GM10266 (cell line): ENCODE results near the gene ZBTB16.

Source experiments
- DNase-seq: peaks from one replicate; pipeline ENCODE4 v3.0.0; 2012; ENCODE audit errors: extremely low spot score
- CTCF ChIP-seq: IDR thresholded peaks from 2 replicates; pipeline ENCODE4 v1.5.1; 2012; ENCODE audit warnings: mild to moderate bottlenecking, low read depth; ENCODE audit not compliant: control insufficient read depth, insufficient read depth; ENCODE audit errors: missing control alignments

The ZBTB16 gene

DNA sequence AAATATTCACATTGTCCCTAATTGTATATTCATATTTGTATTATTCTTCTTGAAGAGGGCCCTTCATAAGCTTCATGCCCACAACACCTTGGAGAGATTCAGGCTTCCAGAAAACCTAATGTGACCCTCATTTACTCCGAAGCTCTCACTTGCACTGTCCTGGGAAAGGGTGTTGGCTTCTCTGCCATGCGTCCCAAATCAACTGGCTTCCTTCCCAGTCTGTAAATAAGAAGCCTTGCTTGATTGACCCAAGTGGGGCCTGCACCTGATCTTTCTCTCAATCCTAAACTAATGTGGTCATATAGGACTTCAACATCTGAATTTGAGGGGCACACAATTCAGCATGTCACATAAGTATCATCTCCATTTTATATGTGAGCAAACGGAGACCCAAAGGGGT is 40.5 kb upstream of the ZBTB16 start:
- no peak for TF ChIP-seq CTCF
- DNase-seq: no peak

DNA sequence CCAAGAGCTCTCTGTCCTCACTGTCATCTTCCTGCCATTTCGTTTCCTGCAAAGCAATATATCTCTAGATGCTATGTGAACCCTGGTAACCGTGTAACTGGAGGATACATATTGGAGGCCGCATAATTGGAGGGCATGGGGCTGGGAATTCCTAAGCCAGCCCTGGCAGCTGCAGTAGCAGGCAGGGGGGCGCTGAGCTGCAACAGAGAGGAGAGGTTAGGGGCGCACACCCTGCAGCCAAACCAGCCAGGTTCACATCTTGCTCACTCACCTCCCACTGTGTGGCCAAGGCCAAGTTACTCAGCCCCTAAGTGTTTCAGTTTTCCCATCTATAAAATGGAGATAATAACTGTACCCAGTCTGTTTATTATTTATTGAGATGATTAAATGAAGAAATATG is 39.9 kb upstream of the ZBTB16 start:
- no peak for DNase-seq
- no peak for TF ChIP-seq CTCF

- no peak for TF ChIP-seq CTCF
- DNase-seq: no peak
Measured at GRCh38 chr11:114025329-114025907, 34.1 kb upstream of the ZBTB16 start.

GRCh38 chr11:114026355-114026754 is 33.2 kb upstream of the ZBTB16 start:
- no peak for TF ChIP-seq CTCF
- DNase-seq: no peak

GRCh38 chr11:114027391-114027790 is 32.1 kb upstream of the ZBTB16 start:
- no peak for DNase-seq
- no peak for TF ChIP-seq CTCF

GRCh38 chr11:114027926-114028325 is 31.6 kb upstream of the ZBTB16 start:
- TF ChIP-seq CTCF: no peak
- no peak for DNase-seq

GRCh38 chr11:114031246-114031966 is 28.1 kb upstream of the ZBTB16 start:
- no peak for TF ChIP-seq CTCF
- no peak for DNase-seq
